ENCODE measurements around the gene SLC66A3. TPM values are rescaled to one million over a fixed set of nuclear protein-coding genes. Genes with fewer than 3 reads are reported as not detected.
A peak's percentile ranks its signal among the peaks of the same experiment; 100 is the strongest.

Gene SLC66A3
- total and polyA plus RNA-seq, 11 donors: 4.7 to 19.5 (median 8.0) TPM

DNA sequence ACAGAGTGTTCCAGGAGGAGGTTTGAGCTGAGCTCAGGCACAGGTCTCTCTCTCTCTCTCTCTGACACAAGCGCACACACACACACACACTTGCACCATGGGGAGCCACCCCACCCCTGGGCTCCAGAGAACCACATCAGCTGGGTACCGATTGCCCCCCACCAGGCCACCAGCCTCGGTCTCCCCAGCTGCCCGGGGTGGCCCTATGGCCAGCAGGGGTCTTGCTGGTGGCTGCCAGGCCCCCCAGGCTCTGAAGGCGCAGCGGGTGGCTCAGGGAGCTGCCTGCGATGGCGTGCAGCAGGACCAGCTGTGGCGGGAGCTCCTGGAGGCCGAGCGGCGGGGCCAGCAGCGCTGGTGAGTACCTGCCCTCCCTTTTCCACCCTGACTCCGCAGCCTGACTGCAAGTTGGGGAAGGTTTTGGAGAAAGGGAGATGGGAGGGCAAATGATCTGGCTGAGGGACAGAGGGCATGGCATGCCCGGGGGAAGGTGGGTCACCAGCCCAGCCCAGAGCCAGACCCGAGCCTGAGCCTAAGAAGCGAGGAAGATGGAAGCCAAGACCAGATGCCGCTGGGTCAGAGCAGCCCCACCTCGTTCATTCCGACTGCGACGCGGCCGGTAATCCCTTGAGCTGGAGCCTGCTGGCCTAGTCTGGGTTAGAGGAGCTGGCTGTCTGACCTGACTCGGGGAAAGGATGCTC is 21.9 kb upstream of the SLC66A3 start:
- WGBS, 4 donors: 21 to 30% (median 28%) methylated on average over 21 to 25 of the region's 25 CpGs
- peaks cover 0 to 35% (median 20%) of the 10 kb centered on the region in 12 donors for H3K4me1 ChIP-seq
- ATAC-seq (peak in 3 of 4 donors; percentile 25 to 33 (median 27)), DNase-seq (no peak)
- H3K4me3 ChIP-seq: peak overlapping the region; percentile 20 to 65 (median 55)
- H3K27me3 ChIP-seq: no peaks in the 10 kb centered on the region
- H3K9me3 ChIP-seq: no peaks in the 10 kb centered on the region
- intact Hi-C loops (cut with DNase I): loop anchor here (2.0 to 10.0 kb wide), 12 partner anchors 21 to 454 kb away; partner anchors contain the start of gene SLC66A3 (in 1 of the 10)
- no peaks in the 10 kb centered on the region for H3K36me3 ChIP-seq
- no peak overlapping the region for H3K27ac ChIP-seq
- TF ChIP-seq CTCF (IDR thresholded peaks at IDR 0.05): no peak
- no peak for TF ChIP-seq POLR2A (IDR thresholded peaks at IDR 0.05)

DNA sequence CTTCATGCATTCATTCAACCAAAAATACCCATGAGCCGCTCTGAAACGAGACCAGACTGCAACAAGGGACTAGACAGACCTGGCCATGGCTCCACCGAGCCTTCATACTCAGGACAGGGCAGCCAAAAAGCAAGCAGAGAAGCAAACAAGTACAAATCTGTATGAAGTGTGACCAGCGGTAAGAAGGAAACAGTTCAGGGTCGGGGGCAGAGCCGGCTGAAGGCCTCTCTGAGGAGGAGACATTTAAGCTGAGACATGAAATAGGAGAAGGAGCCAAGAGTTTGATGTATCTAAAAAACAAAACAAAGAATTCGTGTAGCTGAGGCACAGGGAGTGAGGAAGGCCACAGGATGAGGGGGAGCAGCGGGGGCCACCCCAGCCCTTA is 21.3 kb upstream of the SLC66A3 start:
- no peaks in the 10 kb centered on the region for H3K36me3 ChIP-seq
- intact Hi-C loops (cut with DNase I): loop anchor here (2.0 to 10.0 kb wide), 12 partner anchors 21 to 453 kb away; partner anchors contain the start of gene SLC66A3 (in 1 of the 10)
- no peak overlapping the region for H3K27ac ChIP-seq
- WGBS, 4 donors: 67 to 74% (median 69%) methylated on average over 8 of the region's 8 CpGs
- peaks cover 0 to 33% (median 20%) of the 10 kb centered on the region in 12 donors for H3K4me1 ChIP-seq
- peak overlapping the region in 9 of 12 donors; percentile 53 to 65 (median 56) for H3K4me3 ChIP-seq
- no peak for ATAC-seq
- TF ChIP-seq CTCF (IDR thresholded peaks at IDR 0.05): no peak
- TF ChIP-seq POLR2A (IDR thresholded peaks at IDR 0.05): no peak
- no peaks in the 10 kb centered on the region for H3K9me3 ChIP-seq
- H3K27me3 ChIP-seq: no peaks in the 10 kb centered on the region
- DNase-seq: no peak

GRCh38 chr2:11134349-11134748 is 20.9 kb upstream of the SLC66A3 start:
- WGBS, 4 donors: 89 to 95% (median 91%) methylated on average over 5 of the region's 5 CpGs
- no peak overlapping the region for H3K27ac ChIP-seq
- DNase-seq: no peak
- H3K27me3 ChIP-seq: no peaks in the 10 kb centered on the region
- intact Hi-C loops (cut with DNase I): loop anchor here in 9 of 10 donors (5.0 to 10.0 kb wide), 8 partner anchors 90 to 453 kb away; no protein-coding TSS in a partner anchor
- no peaks in the 10 kb centered on the region for H3K36me3 ChIP-seq
- no peak for TF ChIP-seq CTCF (IDR thresholded peaks at IDR 0.05)
- no peak for TF ChIP-seq POLR2A (IDR thresholded peaks at IDR 0.05)
- peaks cover 0 to 29% (median 20%) of the 10 kb centered on the region in 12 donors for H3K4me1 ChIP-seq
- no peak overlapping the region for H3K4me3 ChIP-seq
- no peak for ATAC-seq
- no peaks in the 10 kb centered on the region for H3K9me3 ChIP-seq

DNA sequence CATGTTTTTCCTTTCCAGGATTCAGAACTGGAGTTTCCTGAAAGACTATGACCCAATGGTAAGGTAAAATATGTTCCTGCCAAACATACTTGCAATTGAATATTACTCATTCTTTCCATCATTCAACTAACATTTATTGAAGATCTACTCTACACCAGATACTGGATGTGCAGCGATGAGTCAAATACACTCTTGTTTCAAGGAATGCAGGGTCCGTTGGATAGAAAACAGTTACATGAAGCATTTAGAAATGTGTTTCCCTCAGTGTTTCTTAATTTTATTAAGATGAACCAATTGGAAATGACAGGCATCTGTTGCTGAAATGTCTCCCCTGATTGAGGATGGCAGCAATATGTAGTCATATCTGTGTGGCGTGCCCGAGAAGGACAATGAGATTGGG is 14.8 kb upstream of the SLC66A3 start:
- no peaks in the 10 kb centered on the region for H3K27me3 ChIP-seq
- no peak overlapping the region for H3K27ac ChIP-seq
- no peaks in the 10 kb centered on the region for H3K4me1 ChIP-seq
- TF ChIP-seq POLR2A (IDR thresholded peaks at IDR 0.05) (no peak), CTCF (IDR thresholded peaks at IDR 0.05) (no peak)
- no peak overlapping the region for H3K4me3 ChIP-seq
- H3K9me3 ChIP-seq: peaks cover 0 to 3% (median 0%) of the 10 kb centered on the region in 12 donors
- intact Hi-C loops (cut with DNase I): no loop called here
- no peak for DNase-seq
- 80 to 90% (median 84%) methylated on average over 4 of the region's 4 CpGs for WGBS, 4 donors
- ATAC-seq: no peak
- H3K36me3 ChIP-seq: no peaks in the 10 kb centered on the region
